ENCODE results near the gene R3HDM4.

DNA sequence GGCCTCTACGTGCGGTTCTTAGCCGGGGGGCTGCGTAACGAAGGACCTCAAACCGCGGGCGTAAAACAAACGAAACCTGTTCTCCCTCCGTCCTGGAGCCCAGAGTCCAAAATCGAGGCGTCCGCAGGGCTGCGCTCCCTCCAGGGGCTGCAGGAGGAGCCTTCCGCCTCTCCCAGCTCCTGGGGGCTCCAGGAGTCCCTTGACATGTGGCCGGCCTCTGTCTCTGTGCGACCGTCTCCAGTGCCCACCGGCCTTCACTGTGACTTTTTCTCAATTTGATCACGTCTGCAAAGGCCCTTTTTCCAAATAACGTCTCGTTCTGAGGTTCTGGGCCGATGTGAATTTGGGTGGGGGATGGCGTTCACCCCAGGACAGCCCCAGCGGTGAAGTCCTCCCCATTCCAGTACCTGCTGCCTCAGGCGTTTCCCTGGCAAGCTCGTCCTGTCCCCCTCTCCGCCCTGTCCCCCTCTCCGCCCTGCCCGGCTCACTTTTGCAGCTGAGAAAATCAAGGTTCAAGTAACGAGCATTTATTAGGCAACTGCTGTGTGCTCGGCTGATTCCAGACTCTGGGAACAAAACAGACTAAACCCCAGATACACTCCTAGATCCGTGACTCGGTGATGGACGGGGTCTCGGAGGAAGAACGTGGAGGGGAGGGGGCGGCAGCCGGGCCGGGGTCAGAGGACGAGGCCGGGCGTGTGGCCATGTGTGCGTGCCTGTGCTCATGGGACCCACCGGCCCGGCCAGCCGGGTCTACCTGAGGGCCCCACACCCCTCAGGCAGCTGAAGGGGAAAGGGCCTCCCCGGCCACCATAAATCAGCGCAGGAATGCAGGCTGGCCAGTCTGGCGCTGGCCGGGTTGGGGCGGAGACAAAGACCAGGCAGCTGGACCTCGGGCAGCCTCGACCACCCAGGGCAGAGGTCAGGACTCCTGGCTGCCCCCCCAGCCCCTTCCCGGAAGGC, 43.1 kb upstream of the R3HDM4 start:
- TF ChIP-seq CTCF (IDR thresholded peaks at IDR 0.05) (no peak), POLR2A (IDR thresholded peaks at IDR 0.05) (no peak)

Data from heart left ventricle (tissue), 13 donors.